CD4-positive, CD25-positive, alpha-beta regulatory T cell (primary cell): ENCODE results near the gene KIAA1328. TPM values are rescaled to one million over a fixed set of nuclear protein-coding genes. Genes with fewer than 3 reads are reported as not detected.
A peak's percentile ranks its signal among the peaks of the same experiment; 100 is the strongest.

Experiments
- ATAC-seq, 2 donors: fragments of 150-1000 bp; cut with Tn5 transposase; one replicate each; pipeline ENCODE4 v1.10.0; 2021; ENCODE audit warnings: low read depth in 2 of 2, moderate number of reproducible peaks in 2 of 2, moderate library complexity in 1 of 2
- DNase-seq, 3 donors: peaks; one replicate each; pipeline versions ENCODE4 v3.0.0 to v3.0.0-alpha.2; 2012 to 2022; ENCODE audit warnings: mixed read lengths in 1 of 3
- H3K27ac ChIP-seq: one replicate; pipeline ENCODE4 v1.7.0; 2013; ENCODE audit warnings: mild to moderate bottlenecking, low read length; ENCODE audit not compliant: insufficient read depth, poor library complexity, severe bottlenecking
- H3K27me3 ChIP-seq: one replicate; pipeline ENCODE4 v1.7.0; 2013; ENCODE audit warnings: low read length; ENCODE audit not compliant: control insufficient read depth, insufficient read depth
- H3K36me3 ChIP-seq: one replicate; pipeline ENCODE4 v1.7.0; 2013; ENCODE audit warnings: mild to moderate bottlenecking, low read length, moderate library complexity; ENCODE audit not compliant: control insufficient read depth, insufficient read depth
- H3K4me1 ChIP-seq: 2 replicates; pipeline ENCODE4 v1.7.0; 2013; ENCODE audit warnings: mild to moderate bottlenecking, low read length; ENCODE audit not compliant: insufficient read depth, control insufficient read depth, poor library complexity, severe bottlenecking
- H3K4me3 ChIP-seq: one replicate; pipeline ENCODE4 v1.7.0; 2013; ENCODE audit warnings: low read depth, mild to moderate bottlenecking, low read length, moderate library complexity
- H3K9me3 ChIP-seq, 2 experiments: 1 replicate in 1 of 2; 2 replicates in 1 of 2; pipeline ENCODE4 v1.7.0; 2013; ENCODE audit warnings: low read length in 2 of 2, mild to moderate bottlenecking in 1 of 2, moderate library complexity in 1 of 2; ENCODE audit not compliant: control insufficient read depth in 2 of 2
- H3K27ac Mint-ChIP-seq, 3 donors: one replicate each; pipeline ENCODE4 v1.8.0; 2020 to 2022; ENCODE audit warnings: mild to moderate bottlenecking in 3 of 3, mixed read lengths in 3 of 3, moderate library complexity in 2 of 3
- H3K27me3 Mint-ChIP-seq: one replicate; pipeline ENCODE4 v1.8.0; 2022; ENCODE audit warnings: mild to moderate bottlenecking, mixed read lengths
- H3K36me3 Mint-ChIP-seq: one replicate; pipeline ENCODE4 v1.8.0; 2020; ENCODE audit warnings: mixed read lengths
- H3K4me1 Mint-ChIP-seq, 4 donors: one replicate each; pipeline ENCODE4 v1.8.0; 2020 to 2022; ENCODE audit warnings: mixed read lengths in 4 of 4, mild to moderate bottlenecking in 1 of 4
- H3K4me3 Mint-ChIP-seq, 4 donors: one replicate each; pipeline ENCODE4 v1.8.0; 2020 to 2022; ENCODE audit warnings: mild to moderate bottlenecking in 4 of 4, mixed read lengths in 4 of 4, moderate library complexity in 3 of 4
- H3K9me3 Mint-ChIP-seq, 7 donors: one replicate each; pipeline ENCODE4 v1.8.0; 2020 to 2022; ENCODE audit warnings: mixed read lengths in 7 of 7, mild to moderate bottlenecking in 3 of 7, moderate library complexity in 2 of 7
- polyA plus RNA-seq, 4 donors: library from polyadenylated mRNA; unstranded; fragments of 300-500 nt; fragmentation: Illumina TruSeq; gene quantifications; one replicate each; pipeline ENCODE4 v1.2.3, GENCODE V29; 2021
- total RNA-seq: library from RNA; stranded (reverse); gene quantifications from one replicate; pipeline ENCODE4 v1.2.3, GENCODE V29; 2022

KIAA1328 gene
- total and polyA plus RNA-seq, 5 donors from 2014 or later = 7.9 to 15.4 (median 8.5) TPM

DNA sequence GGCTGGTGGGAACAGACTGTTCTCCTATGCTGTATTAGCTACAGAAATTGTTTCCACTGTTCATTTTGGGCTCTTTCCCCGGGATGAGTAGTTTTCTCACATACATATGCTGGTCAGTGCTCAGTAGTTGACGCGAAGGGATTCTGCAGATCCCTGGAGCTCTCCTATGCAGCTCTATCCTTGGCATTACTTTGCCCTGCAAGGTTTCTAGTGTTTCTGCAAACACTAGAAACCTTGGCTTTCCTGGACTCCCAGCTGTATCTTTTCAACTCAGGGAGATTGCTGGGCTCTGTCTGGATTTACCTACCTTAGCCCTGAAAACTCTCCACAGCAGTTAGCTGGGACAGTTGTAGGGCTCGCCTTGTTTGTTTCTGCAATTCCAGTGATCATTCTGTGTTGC, 10.9 kb downstream of the KIAA1328 start:
- Histone ChIP-seq H3K4me3 (no peak overlapping the region), H3K36me3 (peaks cover 32% of the 10 kb centered on the region), H3K4me1 (no peaks in the 10 kb centered on the region), H3K27ac (no peak overlapping the region), H3K27me3 (no peaks in the 10 kb centered on the region), H3K9me3 (no peaks in the 10 kb centered on the region)
- H3K27ac Mint-ChIP-seq = no peak overlapping the region
- H3K27me3 Mint-ChIP-seq = no peaks in the 10 kb centered on the region
- peaks cover 49% of the 10 kb centered on the region for H3K36me3 Mint-ChIP-seq
- H3K9me3 Mint-ChIP-seq = peaks cover 0 to 6% (median 0%) of the 10 kb centered on the region in 7 donors
- ATAC-seq (no peak), DNase-seq (no peak)
- H3K4me1 Mint-ChIP-seq = peaks cover 8 to 13% (median 11%) of the 10 kb centered on the region in 4 donors
- no peak overlapping the region for H3K4me3 Mint-ChIP-seq

DNA sequence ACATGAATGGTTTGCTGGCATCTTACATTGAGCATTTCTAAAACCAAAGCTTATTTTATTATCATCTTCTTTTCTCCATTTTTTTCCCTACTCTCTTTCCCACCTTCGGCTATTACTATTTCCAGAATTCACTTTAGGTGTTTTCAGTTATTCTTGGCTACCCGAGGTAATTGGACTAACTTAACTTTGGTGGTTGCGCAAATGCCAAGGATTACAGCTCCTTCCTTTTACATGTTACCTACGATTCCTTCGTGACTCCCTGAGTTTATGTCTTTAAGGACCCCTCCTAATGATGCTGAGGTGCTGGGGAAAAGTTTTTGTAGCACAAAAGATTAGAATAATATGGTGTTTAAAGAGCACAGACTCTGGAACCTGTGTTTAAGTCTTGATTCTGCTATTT, 14.3 kb downstream of the KIAA1328 start:
- peaks cover 32% of the 10 kb centered on the region for H3K36me3 Mint-ChIP-seq
- Histone ChIP-seq H3K27me3 (no peaks in the 10 kb centered on the region), H3K4me1 (no peaks in the 10 kb centered on the region), H3K4me3 (no peak overlapping the region), H3K27ac (no peak overlapping the region), H3K36me3 (peaks cover 26% of the 10 kb centered on the region), H3K9me3 (no peaks in the 10 kb centered on the region)
- no peak for DNase-seq
- H3K4me3 Mint-ChIP-seq = no peak overlapping the region
- peaks cover 11 to 23% (median 12%) of the 10 kb centered on the region in 4 donors for H3K4me1 Mint-ChIP-seq
- no peaks in the 10 kb centered on the region for H3K27me3 Mint-ChIP-seq
- H3K9me3 Mint-ChIP-seq = peaks cover 0 to 6% (median 0%) of the 10 kb centered on the region in 7 donors
- H3K27ac Mint-ChIP-seq = no peak overlapping the region
- ATAC-seq = no peak

DNA sequence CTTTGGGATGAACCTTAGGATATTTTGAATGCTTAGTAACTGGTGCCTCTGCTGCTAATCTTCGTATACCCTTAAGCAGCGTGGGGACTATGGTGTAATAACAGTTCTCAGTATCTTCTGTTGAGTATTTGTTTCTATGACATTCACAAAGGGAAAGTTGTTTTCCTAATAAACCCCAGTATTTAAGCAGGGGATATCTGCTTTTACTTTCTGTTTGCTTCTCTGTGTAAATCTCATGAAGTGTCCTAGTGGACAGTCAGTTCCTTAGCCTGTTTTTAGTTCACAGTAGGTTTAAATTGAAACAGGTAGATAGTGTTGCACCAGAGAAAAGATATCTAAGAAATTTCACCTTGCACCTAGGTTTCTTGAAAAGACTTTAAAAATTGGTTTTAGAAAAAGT, 14.9 kb downstream of the KIAA1328 start:
- Mint-ChIP-seq H3K27me3 (no peaks in the 10 kb centered on the region), H3K9me3 (peaks cover 0 to 6% (median 0%) of the 10 kb centered on the region in 7 donors), H3K36me3 (peaks cover 28% of the 10 kb centered on the region), H3K4me3 (no peak overlapping the region), H3K27ac (no peak overlapping the region), H3K4me1 (peaks cover 9 to 23% (median 12%) of the 10 kb centered on the region in 4 donors)
- H3K4me3 ChIP-seq = no peak overlapping the region
- no peak overlapping the region for H3K27ac ChIP-seq
- H3K9me3 ChIP-seq = no peaks in the 10 kb centered on the region
- ATAC-seq (no peak), DNase-seq (peak in 1 of 3 donors; percentile 10)
- H3K36me3 ChIP-seq = peaks cover 26% of the 10 kb centered on the region
- no peaks in the 10 kb centered on the region for H3K4me1 ChIP-seq
- H3K27me3 ChIP-seq = no peaks in the 10 kb centered on the region

DNA sequence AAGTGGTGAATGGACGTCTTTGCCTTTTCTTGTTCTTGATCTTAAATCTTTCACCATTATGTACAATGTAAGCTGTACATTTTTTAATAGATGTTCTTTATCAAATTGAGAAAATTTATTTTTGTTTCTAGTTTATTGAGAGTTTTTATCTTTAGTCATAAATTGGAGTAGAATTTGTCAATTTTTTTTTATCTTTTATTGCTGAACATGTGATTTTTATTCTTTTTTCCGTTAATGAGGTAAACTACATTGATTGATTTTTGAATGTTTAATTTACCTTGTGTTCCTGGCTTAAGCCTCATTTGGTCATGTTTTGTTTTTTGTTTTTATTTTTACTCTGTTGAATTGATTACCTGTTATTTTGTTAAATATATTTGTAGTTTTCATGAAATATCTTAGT, 19.7 kb downstream of the KIAA1328 start:
- ATAC-seq = no peak
- H3K4me1 Mint-ChIP-seq = peaks cover 0 to 19% (median 4%) of the 10 kb centered on the region in 4 donors
- H3K36me3 ChIP-seq = peaks cover 8% of the 10 kb centered on the region
- no peak overlapping the region for H3K4me3 ChIP-seq
- peaks cover 0 to 20% (median 5%) of the 10 kb centered on the region in 7 donors for H3K9me3 Mint-ChIP-seq
- no peaks in the 10 kb centered on the region for H3K27me3 Mint-ChIP-seq
- peaks cover 8 to 9% of the 10 kb centered on the region in 2 experiments for H3K9me3 ChIP-seq
- no peaks in the 10 kb centered on the region for H3K27me3 ChIP-seq
- no peak overlapping the region for H3K27ac Mint-ChIP-seq
- H3K36me3 Mint-ChIP-seq = peaks cover 39% of the 10 kb centered on the region
- no peak overlapping the region for H3K4me3 Mint-ChIP-seq
- no peak for DNase-seq
- H3K4me1 ChIP-seq = no peaks in the 10 kb centered on the region
- no peak overlapping the region for H3K27ac ChIP-seq

GRCh38 chr18:36849288-36850006, 20.5 kb downstream of the KIAA1328 start:
- no peaks in the 10 kb centered on the region for H3K27me3 ChIP-seq
- no peak overlapping the region for H3K4me3 ChIP-seq
- H3K4me1 ChIP-seq = no peaks in the 10 kb centered on the region
- Mint-ChIP-seq H3K4me1 (peaks cover 0 to 16% (median 3%) of the 10 kb centered on the region in 4 donors), H3K27me3 (no peaks in the 10 kb centered on the region), H3K4me3 (no peak overlapping the region), H3K9me3 (peaks cover 0 to 20% (median 5%) of the 10 kb centered on the region in 7 donors), H3K36me3 (peaks cover 47% of the 10 kb centered on the region), H3K27ac (peak overlapping the region in 1 of 3 donors; percentile 6)
- no peak overlapping the region for H3K27ac ChIP-seq
- no peak for ATAC-seq
- H3K36me3 ChIP-seq = peaks cover 8% of the 10 kb centered on the region
- DNase-seq = no peak
- peaks cover 8 to 9% of the 10 kb centered on the region in 2 experiments for H3K9me3 ChIP-seq

- Histone ChIP-seq H3K27me3 (no peaks in the 10 kb centered on the region), H3K4me1 (no peaks in the 10 kb centered on the region), H3K36me3 (peaks cover 8% of the 10 kb centered on the region), H3K9me3 (peaks cover 8 to 9% of the 10 kb centered on the region in 2 experiments), H3K27ac (no peak overlapping the region), H3K4me3 (no peak overlapping the region)
- no peak overlapping the region for H3K27ac Mint-ChIP-seq
- H3K4me1 Mint-ChIP-seq = peaks cover 0 to 11% (median 3%) of the 10 kb centered on the region in 4 donors
- H3K9me3 Mint-ChIP-seq = peaks cover 0 to 20% (median 5%) of the 10 kb centered on the region in 7 donors
- H3K27me3 Mint-ChIP-seq = no peaks in the 10 kb centered on the region
- ATAC-seq (no peak), DNase-seq (peak in 1 of 3 donors; percentile 3)
- no peak overlapping the region for H3K4me3 Mint-ChIP-seq
- H3K36me3 Mint-ChIP-seq = peaks cover 52% of the 10 kb centered on the region
Observed at GRCh38 chr18:36850527-36851201, 21.7 kb downstream of the KIAA1328 start.

DNA sequence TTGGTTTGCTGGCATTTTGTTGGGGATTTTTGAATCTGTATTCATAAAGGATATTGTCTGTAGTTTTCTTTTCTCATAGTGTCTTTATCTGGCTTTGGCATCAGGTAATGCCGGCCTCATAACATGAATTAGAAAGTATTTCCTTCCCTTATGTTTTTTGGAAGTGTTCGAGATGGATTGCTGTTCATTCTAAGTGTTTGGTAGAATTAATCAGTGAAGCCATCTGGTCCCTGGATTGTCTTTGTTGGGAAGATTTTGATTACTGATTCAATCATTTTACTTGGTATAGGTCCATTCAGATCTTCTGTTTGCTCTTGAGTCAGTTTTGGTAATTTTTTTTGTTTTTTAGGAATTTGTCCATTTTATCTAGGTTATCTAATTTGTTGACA, 22.3 kb downstream of the KIAA1328 start:
- Histone ChIP-seq H3K9me3 (peaks cover 8 to 9% of the 10 kb centered on the region in 2 experiments), H3K27ac (no peak overlapping the region), H3K4me1 (no peaks in the 10 kb centered on the region), H3K36me3 (peaks cover 8% of the 10 kb centered on the region), H3K4me3 (no peak overlapping the region), H3K27me3 (no peaks in the 10 kb centered on the region)
- Mint-ChIP-seq H3K9me3 (peaks cover 0 to 20% (median 5%) of the 10 kb centered on the region in 7 donors), H3K27me3 (no peaks in the 10 kb centered on the region), H3K27ac (no peak overlapping the region), H3K4me3 (no peak overlapping the region), H3K4me1 (peaks cover 0 to 14% (median 4%) of the 10 kb centered on the region in 4 donors), H3K36me3 (peaks cover 56% of the 10 kb centered on the region)
- ATAC-seq (no peak), DNase-seq (no peak)
